Fibroblast of skin of back (primary cell): ENCODE results near the gene SLC24A3.

Experiments
- DNase-seq: peaks from one replicate; pipeline ENCODE4 v3.0.0-alpha.2; 2013

The SLC24A3 gene

GRCh38 chr20:19347943-19348456 is 135.6 kb downstream of the SLC24A3 start:
- DNase-seq, result no peak

- DNase-seq, result no peak
Measured at GRCh38 chr20:19348582-19348981, 136.1 kb downstream of the SLC24A3 start.

GRCh38 chr20:19349879-19350278 is 137.4 kb downstream of the SLC24A3 start:
- no peak for DNase-seq

- no peak for DNase-seq
Measured at GRCh38 chr20:19351542-19351941, 139.1 kb downstream of the SLC24A3 start.

GRCh38 chr20:19354950-19355349 is 142.5 kb downstream of the SLC24A3 start:
- DNase-seq, result peak; percentile 47

GRCh38 chr20:19361790-19362189 is 149.3 kb downstream of the SLC24A3 start:
- DNase-seq, result no peak

- no peak for DNase-seq
Measured at GRCh38 chr20:19363476-19363875, 151.0 kb downstream of the SLC24A3 start.

GRCh38 chr20:19367591-19367990 is 155.1 kb downstream of the SLC24A3 start:
- no peak for DNase-seq

- no peak for DNase-seq
Measured at GRCh38 chr20:19368351-19368750, 155.9 kb downstream of the SLC24A3 start.

GRCh38 chr20:19370076-19371075 is 157.9 kb downstream of the SLC24A3 start:
- peak; percentile 18 for DNase-seq

- DNase-seq, result no peak
Measured at GRCh38 chr20:19371112-19371511, 158.7 kb downstream of the SLC24A3 start.

GRCh38 chr20:19374216-19374615 is 161.8 kb downstream of the SLC24A3 start:
- no peak for DNase-seq

- no peak for DNase-seq
Measured at GRCh38 chr20:19375395-19375794, 163.0 kb downstream of the SLC24A3 start.

GRCh38 chr20:19375801-19376200 is 163.4 kb downstream of the SLC24A3 start:
- DNase-seq, result no peak

GRCh38 chr20:19376451-19377229 is 164.2 kb downstream of the SLC24A3 start:
- no peak for DNase-seq

- no peak for DNase-seq
Measured at GRCh38 chr20:19378058-19378457, 165.6 kb downstream of the SLC24A3 start.

GRCh38 chr20:19380211-19380610 is 167.8 kb downstream of the SLC24A3 start:
- no peak for DNase-seq

- DNase-seq, result no peak
Measured at GRCh38 chr20:19381947-19382346, 169.5 kb downstream of the SLC24A3 start.

GRCh38 chr20:19382386-19383340 is 170.2 kb downstream of the SLC24A3 start:
- DNase-seq, result no peak

- DNase-seq, result no peak
Measured at GRCh38 chr20:19384940-19385339, 172.5 kb downstream of the SLC24A3 start.

- DNase-seq, result no peak
Measured at GRCh38 chr20:19387251-19387650, 174.8 kb downstream of the SLC24A3 start.
